Measurements from ENCODE around the gene EGFL8. TPM values are rescaled to one million over a fixed set of nuclear protein-coding genes. Genes with fewer than 3 reads are reported as not detected.

The EGFL8 gene
- total RNA-seq, 4 donors from 2014 or later = 108 to 388 (median 270) TPM

GRCh38 chr6:32168807-32169591 is 4.6 kb downstream of the EGFL8 start:
- peaks cover 0 to 75% (median 3%) of the 10 kb centered on the region in 3 donors for H3K36me3 ChIP-seq
- no peak overlapping the region for H3K4me3 ChIP-seq
- H3K9me3 ChIP-seq = no peaks in the 10 kb centered on the region
- peak overlapping the region; percentile 59 to 88 (median 68) for H3K27ac ChIP-seq
- WGBS, 2 donors = 44 to 56% methylated on average over 11 of the region's 11 CpGs
- H3K4me1 ChIP-seq = peaks cover 0 to 74% (median 15%) of the 10 kb centered on the region in 4 donors
- no peak for DNase-seq (ENCODE audit: low spot score in 2 of 2)
- TF ChIP-seq CTCF (IDR thresholded peaks at IDR 0.05) (no peak), EP300 (IDR thresholded peaks at IDR 0.05) (no peak)
- H3K27me3 ChIP-seq = no peaks in the 10 kb centered on the region

DNA sequence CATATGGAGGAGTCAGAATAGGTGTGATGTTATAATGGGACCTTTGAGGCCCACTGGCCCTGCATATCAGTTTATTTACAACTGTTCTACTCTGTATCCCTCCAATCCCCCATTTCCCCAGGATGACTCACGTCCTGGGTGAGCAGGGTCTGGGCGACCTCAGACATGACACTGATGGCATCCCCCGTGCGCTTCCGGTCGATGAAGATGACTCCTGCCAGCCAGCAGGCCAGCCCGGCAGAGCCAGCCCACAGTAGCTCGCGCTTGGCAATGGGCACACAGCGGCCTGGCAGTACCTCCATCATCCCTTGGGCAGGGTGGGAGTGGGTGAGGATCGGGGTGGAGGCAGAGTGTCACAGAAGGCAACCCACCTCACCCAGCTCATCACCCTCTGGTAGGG is 5.9 kb downstream of the EGFL8 start:
- H3K4me1 ChIP-seq = peaks cover 0 to 82% (median 26%) of the 10 kb centered on the region in 4 donors
- H3K27me3 ChIP-seq = no peaks in the 10 kb centered on the region
- no peak overlapping the region for H3K4me3 ChIP-seq
- H3K36me3 ChIP-seq = peaks cover 0 to 63% (median 3%) of the 10 kb centered on the region in 3 donors
- H3K27ac ChIP-seq = peak overlapping the region in 2 of 4 donors; percentile 78 to 88
- TF ChIP-seq POLR2A (IDR thresholded peaks at IDR 0.05) (no peak), EP300 (IDR thresholded peaks at IDR 0.05) (no peak), CTCF (IDR thresholded peaks at IDR 0.05) (no peak)
- H3K9me3 ChIP-seq = no peaks in the 10 kb centered on the region
- no peak for DNase-seq (ENCODE audit: low spot score in 2 of 2)
- WGBS, 2 donors = 79 to 82% methylated on average over 11 of the region's 11 CpGs

- H3K4me1 ChIP-seq = peaks cover 0 to 79% (median 29%) of the 10 kb centered on the region in 4 donors
- DNase-seq (ENCODE audit: low spot score in 2 of 2) = no peak
- WGBS, 2 donors = 88 to 97% methylated on average over 6 of the region's 6 CpGs
- H3K27me3 ChIP-seq = no peaks in the 10 kb centered on the region
- peak overlapping the region in 1 of 4 donors; percentile 88 for H3K27ac ChIP-seq
- TF ChIP-seq POLR2A (IDR thresholded peaks at IDR 0.05) = no peak
- TF ChIP-seq CTCF (IDR thresholded peaks at IDR 0.05) = no peak
- TF ChIP-seq EP300 (IDR thresholded peaks at IDR 0.05) = no peak
- no peaks in the 10 kb centered on the region for H3K9me3 ChIP-seq
- H3K36me3 ChIP-seq = peaks cover 0 to 53% (median 3%) of the 10 kb centered on the region in 3 donors
- H3K4me3 ChIP-seq = no peak overlapping the region
These were observed 6.8 kb downstream of the EGFL8 start for GRCh38 chr6:32171234-32171633.

GRCh38 chr6:32173051-32173727 is 8.8 kb downstream of the EGFL8 start:
- no peak for DNase-seq (ENCODE audit: low spot score in 2 of 2)
- TF ChIP-seq EP300 (IDR thresholded peaks at IDR 0.05) (no peak), CTCF (IDR thresholded peaks at IDR 0.05) (no peak), POLR2A (IDR thresholded peaks at IDR 0.05) (no peak)
- H3K4me3 ChIP-seq = no peak overlapping the region
- H3K36me3 ChIP-seq = peaks cover 0 to 34% (median 0%) of the 10 kb centered on the region in 3 donors
- WGBS, 2 donors = 53 to 70% methylated on average over 4 of the region's 4 CpGs
- H3K27me3 ChIP-seq = no peaks in the 10 kb centered on the region
- no peaks in the 10 kb centered on the region for H3K9me3 ChIP-seq
- peaks cover 0 to 70% (median 28%) of the 10 kb centered on the region in 4 donors for H3K4me1 ChIP-seq
- peak overlapping the region in 2 of 4 donors; percentile 34 to 36 for H3K27ac ChIP-seq

DNA sequence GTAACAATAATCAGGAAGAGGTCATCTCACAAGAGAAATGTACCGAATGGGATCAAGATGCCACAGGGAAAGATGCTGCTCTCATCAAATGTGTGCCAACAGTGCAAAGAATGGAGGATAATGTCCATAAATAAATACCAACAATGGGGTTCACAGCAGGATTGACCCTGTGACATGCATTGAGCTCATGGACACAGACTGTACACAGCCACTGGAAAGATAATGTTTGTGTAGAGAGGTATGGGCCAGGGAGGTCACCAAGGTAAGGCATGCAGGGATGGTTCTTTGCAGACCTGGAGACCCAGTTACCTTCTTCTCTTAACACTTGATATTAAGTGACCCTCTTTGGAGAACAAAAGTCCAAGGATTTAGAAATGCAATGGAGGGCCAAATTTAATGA is 10.0 kb downstream of the EGFL8 start:
- Histone ChIP-seq H3K4me3 (no peak overlapping the region), H3K36me3 (peaks cover 0 to 21% (median 0%) of the 10 kb centered on the region in 3 donors), H3K9me3 (no peaks in the 10 kb centered on the region), H3K4me1 (peaks cover 0 to 65% (median 31%) of the 10 kb centered on the region in 4 donors), H3K27ac (no peak overlapping the region), H3K27me3 (no peaks in the 10 kb centered on the region)
- WGBS, 2 donors = 52 to 68% methylated on average over 1 of the region's 1 CpG
- DNase-seq (ENCODE audit: low spot score in 2 of 2) = no peak
- TF ChIP-seq POLR2A (IDR thresholded peaks at IDR 0.05) (no peak), CTCF (IDR thresholded peaks at IDR 0.05) (no peak), EP300 (IDR thresholded peaks at IDR 0.05) (no peak)

Measured in tibial nerve (tissue), 4 donors.